ENCODE measurements around the gene PEX1. TPM values are rescaled to one million over a fixed set of nuclear protein-coding genes. Genes with fewer than 3 reads are reported as not detected.
"Not testable (repeated sequence)": the region's sequence is repeated elsewhere in the genome, so short reads cannot be mapped to it uniquely, and the experiment has no call there.

Gene PEX1
- total RNA-seq, 1 experiment from 2014 or later: 11.1 TPM

DNA sequence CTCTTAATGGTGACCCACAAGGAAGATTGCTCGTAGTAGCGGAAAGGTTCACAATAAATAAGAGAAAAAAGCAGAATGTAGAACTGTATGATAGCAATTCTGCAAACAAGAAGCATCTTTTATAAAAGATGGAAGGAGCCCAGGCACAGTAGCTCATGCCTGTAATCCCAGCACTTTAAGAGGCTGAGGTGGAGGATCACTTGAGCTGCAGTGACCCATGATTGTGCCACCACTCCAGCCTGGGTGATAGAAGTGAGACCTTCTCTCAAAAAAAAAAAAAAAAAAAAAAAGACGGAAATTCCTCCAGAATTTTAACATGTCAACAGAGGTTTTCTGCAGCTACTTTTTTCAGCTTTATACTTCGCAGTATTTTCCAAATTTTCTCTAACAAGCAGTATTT lies 67.8 kb downstream of the PEX1 start:
- DNase-seq (ENCODE audit: low spot score): no peak

DNA sequence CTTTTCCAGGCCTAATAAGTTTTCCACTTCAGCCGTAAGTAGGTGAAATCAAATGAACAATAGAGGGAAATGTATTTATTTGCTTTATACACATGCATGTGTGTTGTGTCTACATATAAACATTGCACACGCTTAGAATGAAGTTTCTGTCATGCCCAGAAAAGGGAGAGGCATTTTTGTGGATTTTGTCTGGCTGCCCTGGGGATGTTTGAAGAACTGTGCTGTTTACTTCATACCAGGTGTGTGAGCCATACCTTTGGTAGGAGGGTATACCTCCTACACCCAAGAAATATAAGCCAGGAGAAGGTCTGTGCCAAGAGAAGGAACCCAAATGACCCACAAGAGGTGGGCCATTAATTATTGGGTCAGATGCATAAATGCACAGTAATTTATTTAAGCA lies 68.2 kb downstream of the PEX1 start:
- DNase-seq (ENCODE audit: low spot score): no peak

DNA sequence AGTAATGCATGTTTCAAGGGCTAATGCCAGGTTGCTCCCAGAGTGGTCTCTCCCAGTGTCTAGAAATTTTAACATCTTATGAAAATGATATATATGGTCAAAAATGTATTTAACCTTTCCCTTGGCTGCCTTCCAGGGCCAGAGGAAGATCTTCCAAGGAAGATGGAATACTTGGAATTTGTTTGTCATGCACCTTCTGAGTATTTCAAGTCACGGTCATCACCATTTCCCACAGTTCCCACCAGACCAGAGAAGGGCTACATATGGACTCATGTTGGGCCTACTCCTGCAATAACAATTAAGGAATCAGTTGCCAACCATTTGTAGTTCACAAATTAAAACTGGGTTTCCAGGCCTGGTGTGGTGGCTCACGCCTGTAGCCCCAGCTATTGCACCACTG lies 72.1 kb downstream of the PEX1 start:
- DNase-seq (ENCODE audit: low spot score): no peak

- no peak for DNase-seq (ENCODE audit: low spot score)
Measured at GRCh38 chr7:92451645-92452044, 76.7 kb downstream of the PEX1 start.

DNA sequence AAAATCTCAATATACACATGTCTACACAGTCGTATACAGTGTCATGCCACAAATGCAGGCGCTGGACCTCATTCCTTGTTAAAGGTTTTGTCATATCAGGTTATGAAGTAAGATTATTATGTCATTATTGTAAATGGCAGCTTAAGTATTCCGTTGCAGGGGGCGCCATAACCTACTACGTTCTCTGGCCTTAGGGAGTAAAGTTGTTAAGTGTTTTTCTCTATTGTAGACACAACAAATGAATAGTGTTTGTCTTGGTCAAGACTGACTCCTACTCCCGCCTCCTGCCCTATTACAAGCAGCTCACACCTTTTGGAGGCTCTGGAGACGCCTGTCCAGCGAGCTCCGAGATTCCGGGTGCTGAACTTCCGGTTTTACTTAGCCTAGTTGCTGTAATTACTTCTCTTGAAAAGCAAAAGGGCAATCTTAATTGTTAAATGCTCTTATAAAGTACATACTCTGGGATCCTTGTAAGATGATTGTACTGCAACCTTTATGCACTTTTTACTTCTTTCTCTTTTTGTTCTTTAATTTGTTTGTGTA lies 80.0 kb downstream of the PEX1 start:
- peak; percentile 62 for DNase-seq (ENCODE audit: low spot score)

- peak; percentile 95 for DNase-seq (ENCODE audit: low spot score)
Measured at GRCh38 chr7:92447345-92448204, 80.7 kb downstream of the PEX1 start, which contains the start of gene GATAD1. GATAD1 (plus strand) TSS chr7:92447482; CDS start chr7:92447730, 248 bp downstream.

DNA sequence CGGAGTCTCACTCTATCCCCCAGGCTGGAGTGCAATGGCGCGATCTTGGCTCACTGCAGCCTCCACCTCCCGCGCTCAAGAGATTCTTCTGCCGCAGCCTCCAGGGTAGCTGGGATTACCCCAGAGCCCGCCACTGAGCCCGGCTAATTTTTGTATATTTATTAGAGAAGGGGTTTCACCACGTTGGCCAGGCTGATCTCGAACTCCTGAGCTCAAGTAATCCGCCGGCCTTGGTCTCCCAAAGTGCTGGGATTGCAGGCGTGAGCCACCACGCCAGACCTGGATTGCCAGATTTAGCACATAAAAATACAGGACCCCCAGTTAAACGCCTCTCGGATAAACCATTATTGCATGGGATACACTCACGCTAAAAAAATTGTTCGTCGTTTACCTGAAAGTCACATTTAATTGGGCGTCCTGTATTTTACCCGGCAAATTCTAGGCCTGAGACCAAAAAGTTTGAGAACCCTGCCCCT lies 81.4 kb downstream of the PEX1 start:
- DNase-seq (ENCODE audit: low spot score): no peak

DNA sequence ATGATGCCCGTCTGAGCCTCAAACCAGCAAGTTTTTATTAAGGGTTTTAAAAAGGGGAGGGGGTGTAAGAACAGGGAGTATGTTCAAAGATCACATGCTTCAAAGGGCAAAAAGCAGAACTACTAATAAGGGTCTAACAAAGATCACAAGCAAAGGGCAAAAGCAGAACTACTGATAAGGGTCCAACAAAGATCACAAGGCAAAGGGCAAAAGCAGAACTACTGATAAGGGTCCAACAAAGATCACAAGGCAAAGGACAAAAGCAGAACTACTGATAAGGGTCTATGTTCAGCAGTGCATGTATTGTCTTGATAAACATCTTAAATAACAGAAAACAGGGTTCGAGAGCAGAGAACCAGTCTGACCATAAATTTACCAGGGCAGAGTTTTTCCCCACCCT lies 85.6 kb downstream of the PEX1 start:
- not testable (repeated sequence) for DNase-seq (ENCODE audit: low spot score)

- no peak for DNase-seq (ENCODE audit: low spot score)
Measured at GRCh38 chr7:92437956-92438491, 90.3 kb downstream of the PEX1 start.

Other genes starting within 250 kb of the PEX1 start
- gene GATAD1, start 81.0 kb downstream of the PEX1 start, total RNA-seq (2014; rRNA removed; shearing (Covaris generic)): 25.8 and 25.9 TPM in 2 replicates
- not detected in 2 replicates for gene ERVW-1, start 50.6 kb downstream of the PEX1 start, total RNA-seq (2014; rRNA removed; shearing (Covaris generic))
- 9.7 and 13.1 TPM in 2 replicates for gene RBM48, start 275 bp upstream of the PEX1 start, total RNA-seq (2014; rRNA removed; shearing (Covaris generic))
- 18.9 and 23.9 TPM in 2 replicates for gene FAM133B, start 61.9 kb upstream of the PEX1 start, total RNA-seq (2014; rRNA removed; shearing (Covaris generic))